NCI-H510A treated with DMSO at 0.1 percent for 48 hours (cell line): ENCODE measurements around the gene GNL3.

Experiments
- DNase-seq: peaks from one replicate; lab custom pipeline; 2025; lab: John Stamatoyannopoulos, UW

GNL3 gene

DNA sequence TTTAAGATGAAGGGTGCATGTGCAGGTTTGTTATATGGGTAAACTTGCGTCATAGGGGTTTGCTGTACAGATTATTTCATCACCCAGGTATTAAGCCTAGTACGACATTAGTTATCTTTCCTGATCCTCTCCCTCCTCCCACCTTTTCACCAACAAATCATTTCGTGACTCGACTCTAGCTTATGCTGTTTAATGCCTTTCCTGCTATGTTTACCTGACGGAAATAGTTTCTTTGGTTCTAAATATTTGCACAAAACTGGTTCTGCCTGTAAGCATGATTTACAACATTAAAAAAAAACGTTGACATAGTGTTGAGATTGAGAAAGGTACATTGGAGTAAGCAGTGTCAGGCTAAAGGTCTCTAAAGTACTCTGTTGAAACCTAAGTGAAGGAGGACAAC lies 2.4 kb downstream of the GNL3 start:
- no peak for DNase-seq

DNA sequence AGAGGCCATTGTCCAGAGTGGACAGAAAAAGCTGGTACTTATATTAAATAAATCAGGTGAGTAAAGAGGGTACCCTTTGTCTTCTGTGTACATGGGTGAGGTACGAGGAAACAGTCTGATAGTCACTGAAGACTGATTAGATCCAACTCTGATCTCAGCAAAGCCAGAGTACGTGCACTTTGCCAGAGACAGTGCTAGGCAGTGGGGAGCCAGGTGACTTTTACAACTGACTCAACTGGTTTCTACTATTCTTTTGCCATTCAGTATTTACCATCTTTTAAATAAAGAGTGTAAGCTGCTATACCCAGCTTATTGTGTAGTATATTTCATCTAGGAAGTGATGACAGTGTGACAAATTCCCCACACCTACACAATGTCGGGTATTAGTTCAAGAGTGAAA lies 3.3 kb downstream of the GNL3 start:
- no peak for DNase-seq

DNA sequence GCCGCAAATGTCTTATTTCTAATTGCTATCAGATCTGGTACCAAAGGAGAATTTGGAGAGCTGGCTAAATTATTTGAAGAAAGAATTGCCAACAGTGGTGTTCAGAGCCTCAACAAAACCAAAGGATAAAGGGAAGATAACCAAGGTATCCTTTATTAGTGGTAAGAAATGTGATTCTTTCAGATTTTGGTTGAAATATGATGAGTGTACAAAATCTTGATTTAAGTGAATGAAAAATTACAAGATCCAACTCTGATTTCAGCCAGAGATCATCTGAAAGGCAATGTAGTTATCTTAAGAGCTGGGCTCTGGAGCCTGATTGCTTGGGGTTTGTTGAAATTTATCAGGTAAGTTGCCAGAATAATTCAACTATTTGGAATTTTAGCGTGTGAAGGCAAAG lies 4.7 kb downstream of the GNL3 start:
- DNase-seq, result no peak

DNA sequence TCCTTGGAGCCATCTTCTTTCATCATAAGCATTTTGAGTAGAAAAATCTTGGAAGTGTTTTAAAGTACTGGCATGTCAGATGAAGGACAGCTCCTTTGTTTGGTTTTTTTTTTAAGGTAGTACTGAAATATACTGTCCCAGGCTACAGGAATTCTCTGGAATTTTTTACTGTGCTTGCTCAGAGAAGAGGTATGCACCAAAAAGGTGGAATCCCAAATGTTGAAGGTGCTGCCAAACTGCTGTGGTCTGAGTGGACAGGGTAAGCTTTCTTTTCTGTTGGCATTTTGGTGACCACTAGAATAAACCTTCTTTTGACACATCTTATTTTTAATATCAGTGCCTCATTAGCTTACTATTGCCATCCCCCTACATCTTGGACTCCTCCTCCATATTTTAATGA lies 7.2 kb downstream of the GNL3 start:
- DNase-seq, result no peak

DNA sequence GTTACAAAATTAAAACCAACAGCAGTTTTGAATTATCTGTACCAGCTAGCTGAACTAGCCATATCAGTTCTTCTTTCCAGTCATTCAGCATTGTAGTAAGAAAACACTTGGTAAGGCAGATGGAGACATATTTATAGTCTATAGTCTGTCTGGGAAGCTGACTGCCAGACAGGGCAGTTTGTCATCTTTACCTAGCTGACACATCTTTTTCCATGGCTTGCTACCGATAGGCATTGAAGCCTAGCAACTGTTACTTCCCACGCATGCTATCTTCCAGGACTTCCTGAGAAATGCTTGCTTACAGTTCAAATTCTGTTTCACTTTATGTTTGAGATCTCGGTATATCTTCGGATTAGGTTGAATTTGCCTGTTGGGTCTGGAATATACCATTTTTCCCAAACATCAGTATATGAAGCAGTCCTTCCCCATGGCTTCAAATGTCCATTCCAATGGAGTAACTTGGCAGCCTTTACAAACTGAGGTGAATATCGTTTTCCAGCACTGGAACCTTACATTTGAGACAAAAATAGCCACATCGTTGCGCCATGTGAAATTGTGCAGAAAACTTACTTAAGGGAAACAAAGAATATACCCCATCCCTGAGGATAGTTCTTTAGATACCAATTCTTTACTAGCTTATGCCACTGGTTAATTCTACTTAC lies 8.8 kb downstream of the GNL3 start:
- no peak for DNase-seq

DNA sequence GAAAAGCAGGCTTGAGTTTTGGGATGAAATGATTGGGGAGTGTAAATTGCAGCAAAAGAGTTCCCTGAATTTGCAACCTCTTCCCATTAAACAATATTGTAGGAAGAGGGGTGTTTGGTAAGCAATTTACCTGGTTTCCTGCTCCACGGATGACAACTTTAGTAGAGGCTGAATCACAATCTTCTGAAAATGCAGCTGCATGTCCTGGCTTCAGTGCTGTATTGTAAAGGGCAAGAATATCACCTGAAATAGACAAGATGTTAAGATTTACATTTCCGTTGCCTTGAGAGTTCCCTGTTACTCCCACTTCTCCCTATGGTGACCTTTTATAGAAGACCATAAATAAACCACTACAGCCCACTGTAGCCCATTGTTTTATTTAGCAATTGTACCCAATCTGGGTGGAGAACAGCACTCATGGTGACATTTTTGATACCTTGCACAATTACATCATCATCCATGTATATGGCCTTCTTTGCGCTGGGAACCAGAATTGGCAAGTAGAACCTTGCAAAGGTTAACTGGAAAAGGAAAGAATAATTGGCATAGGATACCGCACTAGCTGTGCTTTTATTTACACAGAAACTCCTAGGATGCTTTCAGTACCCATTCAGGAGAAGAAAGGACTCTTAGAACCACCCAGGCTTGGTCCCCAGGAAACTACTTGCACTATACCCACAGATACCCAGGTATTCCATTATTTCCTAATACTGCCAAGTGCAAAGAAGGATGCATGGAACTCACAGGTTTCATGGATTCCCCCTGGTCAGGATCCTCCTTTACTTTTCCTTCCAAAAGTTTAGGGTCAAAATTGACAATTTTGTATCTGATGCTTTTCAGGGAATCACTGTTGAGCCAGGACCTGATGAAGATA lies 10.2 kb downstream of the GNL3 start:
- no peak for DNase-seq

DNA sequence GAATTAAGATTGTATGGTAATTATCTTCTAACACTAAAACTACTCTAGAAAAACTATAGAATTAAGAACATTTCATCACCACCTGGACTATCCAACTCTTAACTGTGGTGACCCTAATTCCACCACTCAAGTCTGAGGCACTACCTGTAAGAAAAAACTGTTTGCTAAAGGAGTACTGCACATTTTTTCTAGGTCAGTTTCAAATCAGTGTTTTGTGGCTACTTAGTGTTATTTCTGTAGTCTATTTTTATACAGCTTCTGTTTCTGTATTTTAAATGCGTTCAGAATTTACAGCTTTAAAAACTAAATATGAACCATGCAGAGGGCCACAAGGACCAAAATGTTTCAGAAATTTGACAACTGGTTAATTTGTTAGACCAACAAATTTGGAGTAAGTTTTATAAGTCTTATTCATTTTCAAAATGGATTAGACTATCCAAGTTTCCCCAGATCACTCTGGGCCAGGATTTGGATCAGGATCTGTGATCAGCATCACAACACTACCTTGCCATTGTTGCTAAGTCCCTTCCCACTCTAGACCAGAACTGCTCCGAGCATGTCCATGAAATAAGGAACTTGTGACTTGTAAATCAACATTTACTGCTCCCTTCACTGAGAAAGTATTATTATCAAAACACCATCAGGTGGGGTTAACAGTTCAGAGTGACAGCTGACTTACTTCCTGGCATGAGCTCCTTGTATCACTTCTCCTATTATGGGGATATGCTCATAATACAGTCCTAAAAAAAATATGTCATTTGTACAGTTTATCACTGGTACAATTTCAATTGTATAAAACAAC lies 11.2 kb downstream of the GNL3 start:
- no peak for DNase-seq

DNA sequence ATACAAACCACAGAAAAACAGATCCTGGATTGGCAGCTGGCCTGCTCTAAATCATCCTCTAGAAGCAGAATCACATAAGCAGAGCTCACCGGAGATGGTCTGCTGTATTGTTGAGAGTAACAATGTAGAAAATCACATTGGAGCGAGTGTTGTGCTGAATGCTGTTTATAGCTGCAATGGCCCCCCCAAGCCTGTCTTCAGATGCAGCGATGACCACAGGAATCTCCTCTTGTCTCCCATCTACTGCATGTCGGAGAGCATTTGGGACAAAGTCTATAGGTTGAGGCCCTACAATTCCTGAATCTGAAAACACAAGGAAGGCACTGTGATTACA lies 11.8 kb downstream of the GNL3 start:
- no peak for DNase-seq

DNA sequence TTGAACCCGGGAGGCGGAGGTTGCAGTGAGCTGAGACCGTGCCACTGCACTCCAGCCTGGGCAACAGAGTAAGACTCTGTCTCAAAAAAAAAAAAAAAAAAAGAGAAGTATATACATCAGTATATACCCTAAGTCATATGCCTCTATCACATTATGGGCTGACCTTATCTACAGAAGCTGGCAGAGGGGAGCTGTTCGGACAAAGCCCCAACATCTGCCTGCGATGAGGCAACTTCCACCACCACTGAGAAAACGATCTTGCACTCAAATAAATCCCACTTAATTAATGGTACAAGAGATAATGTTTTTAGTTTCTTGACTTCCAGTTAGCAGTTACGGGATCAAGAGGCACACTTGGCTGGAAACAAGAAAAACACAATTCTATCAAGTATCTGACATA lies 17.5 kb downstream of the GNL3 start:
- DNase-seq, result no peak

DNA sequence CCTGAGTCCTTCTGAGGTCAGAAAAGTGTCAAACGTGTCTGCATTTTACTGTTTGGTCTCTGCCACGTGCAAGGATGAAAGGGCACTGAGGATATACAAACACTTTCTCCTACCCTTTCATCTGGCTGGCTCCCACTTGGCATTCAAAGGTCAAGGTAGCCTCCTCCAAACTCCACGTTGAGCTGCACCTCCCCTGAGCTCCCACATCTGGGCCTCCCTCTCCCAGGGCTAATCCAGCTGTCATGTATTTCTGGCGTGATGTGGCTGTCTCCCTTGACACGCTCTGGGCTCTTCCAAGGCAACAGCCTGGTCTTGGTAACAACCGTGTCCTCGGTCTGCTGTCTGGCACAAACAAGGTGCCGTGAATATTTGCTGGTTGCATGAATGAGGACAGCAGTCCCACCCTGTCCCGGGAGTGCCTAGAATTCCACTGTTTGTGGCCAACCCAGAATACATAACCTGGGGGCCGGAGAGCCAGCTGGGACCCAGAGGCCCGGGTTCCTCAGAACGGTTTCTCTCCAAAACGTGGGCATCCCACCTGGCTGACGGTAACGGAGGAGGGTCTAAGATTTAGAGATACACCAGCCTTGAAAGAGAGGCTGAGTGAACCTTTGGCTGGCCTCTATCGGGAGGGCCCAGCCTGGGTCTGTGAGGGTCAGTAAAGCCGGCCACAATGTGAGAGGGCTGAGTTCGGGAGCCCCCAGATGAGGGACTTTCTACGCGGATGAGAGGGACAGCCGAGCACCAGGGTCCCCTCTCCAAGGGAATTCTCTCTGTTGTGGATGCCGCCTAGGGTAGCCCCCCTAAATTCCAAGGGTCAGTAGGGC lies 19.0 kb downstream of the GNL3 start:
- no peak for DNase-seq

DNA sequence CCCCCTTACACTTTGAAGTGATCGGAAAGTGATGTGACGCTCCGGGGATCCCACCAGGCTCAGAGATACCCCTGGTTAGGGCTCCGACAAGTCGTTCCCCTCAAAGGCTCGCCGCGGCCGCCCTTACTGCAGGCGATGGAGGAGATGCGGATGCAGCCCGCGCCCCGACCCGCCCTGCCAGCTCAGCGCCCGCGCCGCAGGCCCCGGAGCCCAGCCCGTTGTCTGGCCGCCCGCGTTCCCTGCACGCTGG lies 19.5 kb downstream of the GNL3 start:
- DNase-seq, result no peak

DNA sequence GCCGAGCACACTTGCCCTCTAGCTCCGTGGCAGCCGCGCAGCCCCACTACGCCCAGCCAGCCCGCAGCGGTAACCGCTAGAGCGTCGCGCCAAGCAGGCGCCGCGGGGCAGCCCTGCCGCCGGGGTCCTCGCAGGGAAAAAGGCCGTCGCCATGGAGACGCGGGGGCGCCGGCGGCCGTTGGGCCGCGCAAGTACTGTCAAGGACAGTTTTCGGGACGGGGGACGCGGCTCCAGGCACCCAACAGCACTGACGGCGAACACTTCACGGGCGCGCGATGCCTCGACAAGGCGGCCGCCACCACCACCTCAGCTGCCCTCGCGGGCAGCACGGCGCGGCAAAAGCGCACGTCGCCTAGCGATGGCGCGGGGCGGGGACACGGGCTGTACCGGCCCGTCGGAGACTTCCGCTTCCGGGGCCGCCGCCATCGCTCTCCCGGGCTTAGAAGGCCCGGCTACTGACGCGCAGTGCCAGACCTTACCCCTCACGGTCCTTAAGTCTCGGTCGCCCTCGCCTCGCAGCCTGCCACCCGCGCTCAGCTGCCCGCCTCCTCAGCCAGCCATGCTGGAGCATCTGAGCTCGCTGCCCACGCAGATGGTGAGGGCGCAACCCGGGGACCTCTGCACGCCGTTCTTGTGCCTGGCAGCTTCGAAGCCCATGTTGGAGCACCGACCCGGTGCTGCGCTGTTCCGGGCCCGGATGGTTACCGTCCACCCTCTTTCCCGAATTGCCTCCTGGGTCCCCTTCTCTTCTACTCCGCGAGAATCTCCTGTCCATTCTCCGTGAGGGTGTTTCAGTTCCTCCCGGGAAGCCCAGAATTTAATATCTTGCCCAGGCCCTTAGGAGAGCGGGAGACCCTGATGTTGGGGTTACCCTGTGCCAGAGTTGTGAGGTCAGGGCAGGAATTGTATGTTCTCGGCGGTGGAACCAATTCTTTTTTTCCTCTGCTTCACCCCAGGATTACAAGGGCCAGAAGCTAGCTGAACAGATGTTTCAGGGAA lies 20.2 kb downstream of the GNL3 start, which contains the start of the genes GLT8D1 and SPCS1:
Gene GLT8D1 (minus strand): TSS at position 104 of the 999 bp plus-strand sequence. CDS start 5,331 bp downstream, outside the sequence.
Gene SPCS1 (plus strand): TSS at position 419 of the 999 bp plus-strand sequence. CDS start 141 bp downstream, at position 560.
- DNase-seq, result peak; percentile 80

DNA sequence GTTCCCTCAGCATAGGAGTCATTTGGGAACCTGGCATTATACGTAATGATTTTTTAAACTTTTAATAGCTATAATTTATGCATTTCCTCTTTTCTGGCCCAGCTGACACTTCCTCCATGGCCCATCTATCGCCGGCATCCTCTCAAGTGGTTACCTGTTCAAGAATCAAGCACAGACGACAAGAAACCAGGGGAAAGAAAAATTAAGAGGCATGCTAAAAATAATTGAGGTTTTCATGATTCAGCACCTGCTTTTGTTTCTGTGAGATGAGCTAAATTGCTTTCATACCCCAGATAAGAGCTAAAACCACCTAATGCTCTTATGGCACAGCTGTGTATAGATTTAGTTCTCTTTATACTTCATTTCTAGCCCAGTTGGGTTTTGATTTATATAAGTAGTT lies 21.8 kb downstream of the GNL3 start:
- DNase-seq, result no peak

DNA sequence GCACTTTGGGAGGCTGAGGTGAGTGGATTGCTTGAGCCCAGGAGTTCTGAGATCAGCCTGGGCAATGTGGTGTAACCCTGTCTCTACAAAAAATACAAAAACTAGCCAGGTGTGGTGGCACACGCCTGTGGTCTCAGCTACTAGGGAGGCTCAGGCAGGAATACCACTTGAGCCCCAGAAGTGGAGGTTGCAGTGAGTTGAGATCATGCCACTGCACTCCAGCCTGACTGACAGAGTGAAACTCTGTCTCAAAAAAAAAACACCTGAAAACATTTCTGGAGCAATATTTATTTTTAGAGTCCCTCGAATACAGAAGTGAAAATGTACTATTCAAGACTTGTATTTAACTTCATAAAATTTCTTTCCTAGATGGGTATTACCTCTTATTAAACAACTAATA lies 24.7 kb downstream of the GNL3 start:
- DNase-seq, result no peak

DNA sequence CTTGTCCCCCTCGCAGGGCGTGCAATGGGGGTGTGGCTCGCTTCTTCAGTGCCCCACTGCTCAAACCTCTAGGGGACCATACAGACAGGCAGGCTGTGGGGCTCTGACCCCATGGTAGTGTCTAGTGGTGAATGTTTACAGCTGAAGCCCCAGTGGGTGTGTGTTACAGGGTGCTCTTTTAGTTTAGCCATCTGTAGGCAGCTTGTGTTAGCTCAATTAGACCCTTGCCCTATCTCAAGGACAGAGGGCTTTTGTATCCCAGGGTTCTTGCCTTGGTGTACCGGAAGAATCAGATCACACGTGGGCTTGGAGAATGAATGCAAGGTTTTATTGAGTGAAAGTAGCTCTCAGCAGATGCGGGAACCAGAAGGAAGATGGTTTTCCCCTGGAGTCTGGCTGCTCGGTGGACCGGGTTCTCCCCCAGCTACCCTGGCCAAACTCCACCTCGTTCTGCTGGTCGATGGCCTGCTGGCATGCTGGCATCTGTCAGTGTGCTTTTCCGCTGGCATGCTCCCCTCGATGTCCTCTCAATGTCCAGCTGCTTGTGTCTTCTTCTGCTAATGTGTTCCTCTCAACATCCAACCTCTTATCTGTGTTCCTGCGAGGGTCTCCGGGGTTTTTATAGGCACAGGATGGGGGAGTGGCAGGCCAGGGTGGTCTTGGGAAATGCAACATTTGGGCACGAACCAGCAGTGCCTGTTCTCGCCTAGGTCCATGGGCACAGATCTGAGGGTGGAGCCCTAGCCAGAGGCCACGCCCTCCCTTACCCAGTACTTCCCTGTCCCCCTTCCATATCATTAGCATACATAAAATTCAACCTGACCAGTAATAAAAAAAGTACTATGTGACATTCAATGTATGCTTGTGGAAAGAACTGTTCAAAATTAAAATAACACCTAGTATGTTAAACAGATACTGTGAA lies 26.7 kb downstream of the GNL3 start:
- DNase-seq, result no peak

DNA sequence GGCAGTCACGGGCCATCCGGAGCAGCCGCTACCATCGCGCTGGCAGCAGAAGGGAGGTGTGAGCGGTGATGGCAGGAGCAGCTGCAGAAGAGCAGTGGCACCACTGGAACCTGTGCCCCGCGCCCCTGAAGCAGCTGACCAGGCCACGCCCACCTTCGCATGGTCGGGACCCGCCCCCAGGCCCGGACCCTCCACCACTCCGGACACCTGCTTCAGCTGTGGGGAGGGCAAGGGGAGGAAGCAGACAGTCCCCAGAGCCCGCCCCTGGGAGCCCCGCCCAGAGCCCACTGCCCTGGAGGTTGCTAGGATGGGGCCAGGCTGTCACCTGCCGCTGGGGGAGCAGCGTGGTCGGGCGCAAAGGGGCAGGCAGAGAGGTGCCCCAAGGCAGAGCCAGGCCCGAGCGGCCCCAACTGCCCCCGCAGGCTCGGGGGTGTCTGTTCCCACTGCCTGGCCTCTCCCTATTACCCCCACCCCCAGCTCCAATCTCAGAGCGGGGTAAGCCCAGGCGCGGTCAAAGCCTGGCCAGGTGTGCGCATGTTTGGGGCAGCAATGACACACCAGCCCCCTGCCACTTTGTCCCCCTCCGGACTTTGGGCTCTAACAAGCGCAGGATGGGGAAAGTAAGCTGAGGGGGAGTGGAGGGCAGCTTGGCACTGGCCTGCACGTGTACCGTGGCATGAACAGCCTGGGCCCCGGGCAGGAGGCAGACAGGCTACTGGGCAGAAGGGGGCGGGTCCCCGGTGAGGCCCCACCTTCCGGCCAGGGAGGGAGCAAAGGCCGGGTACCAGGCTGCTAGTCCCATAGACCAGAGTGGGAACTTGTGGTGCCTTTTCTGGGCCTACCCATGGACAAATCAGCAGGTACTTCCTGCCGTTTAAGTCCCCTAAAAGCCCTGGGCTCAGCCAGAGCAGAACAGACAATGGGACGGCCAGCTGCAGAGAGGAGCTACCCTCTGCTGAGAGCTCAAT lies 28.8 kb downstream of the GNL3 start:
- DNase-seq, result no peak

DNA sequence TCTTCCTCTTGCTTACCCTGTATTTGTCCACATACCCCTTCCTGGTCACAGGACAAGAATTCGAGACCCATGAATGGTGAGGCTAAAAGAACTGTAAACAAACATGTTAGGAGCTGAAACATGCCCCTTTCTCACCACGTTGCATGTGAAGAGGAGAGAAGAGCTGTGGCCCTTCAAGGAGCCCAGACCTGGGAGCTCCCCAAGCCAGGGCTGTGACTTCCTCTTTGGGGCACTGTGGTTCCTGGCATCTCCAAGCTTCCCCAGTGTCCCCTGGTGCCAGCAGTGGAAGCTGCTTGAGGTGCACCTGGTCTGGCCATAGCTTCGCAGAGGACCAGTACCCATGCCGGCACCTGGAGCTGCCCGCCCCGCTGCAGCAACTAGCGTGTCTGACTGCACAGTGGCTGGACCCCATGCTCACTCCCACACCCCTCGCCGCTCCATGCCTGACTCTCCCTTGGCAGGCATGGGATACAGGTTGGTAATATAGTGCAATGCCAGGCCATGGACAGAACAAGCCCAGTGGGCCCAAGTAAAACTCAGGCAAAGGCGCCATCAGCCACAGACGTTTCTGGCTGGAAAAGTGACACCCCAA lies 30.0 kb downstream of the GNL3 start:
- DNase-seq, result no peak

DNA sequence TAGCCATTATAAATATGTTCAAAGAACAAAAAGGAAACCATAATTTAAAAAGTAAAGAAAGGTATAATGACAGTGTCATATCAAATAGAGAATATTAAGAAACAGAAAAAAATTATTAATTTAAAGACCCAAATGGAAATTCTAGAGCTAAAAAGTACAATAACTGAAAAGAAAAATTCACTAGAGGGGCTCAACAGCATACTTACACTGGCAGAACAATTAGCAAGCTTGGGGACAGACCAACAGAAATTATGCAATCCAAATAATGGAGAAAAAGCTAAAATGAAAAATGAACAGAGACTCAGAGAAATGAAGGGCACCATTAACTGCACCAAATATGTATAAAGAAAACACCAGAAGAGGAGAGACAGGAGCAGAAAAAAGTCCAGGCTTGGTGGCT lies 33.8 kb downstream of the GNL3 start:
- no peak for DNase-seq
